K562 (cell line): ENCODE results near the gene POU2F1. TPM values are rescaled to one million over a fixed set of nuclear protein-coding genes. Genes with fewer than 3 reads are reported as not detected.

Source experiments
- ATAC-seq: fragments of 200-7000 bp; cut with Tn5 transposase; 3 replicates; pipeline ENCODE4 v1.9.1; 2020; ENCODE audit warnings: moderate library complexity
- BruUV-seq: library from RNA; stranded (reverse); fragments of 400-500 nt; replicated peaks from 2 replicates; lab custom pipeline; 2021; lab: Mats Ljungman, UMichigan
- CTCF ChIA-PET: fragments of 300-600 bp; formaldehyde crosslinking; extraction: SDS; loops from one replicate; lab custom pipeline; 2021; ENCODE audit warnings: low intra/inter-chr PET ratio; lab: Yijun Ruan, JAX
- POLR2A ChIA-PET: fragments of 300-600, 350-650 bp; sonication (Branson Sonifier 250); formaldehyde crosslinking; extraction: SDS; loops from one replicate; lab custom pipeline; 2021; ENCODE audit warnings: antibody characterized with exemption, inconsistent platforms; lab: Yijun Ruan, JAX
- DNase-seq, 4 experiments: peaks; one replicate each; pipeline versions ENCODE4 v3.0.0 to v3.0.0-alpha.2; 2011 to 2018; ENCODE audit warnings: low spot score in 3 of 4, mixed read lengths in 3 of 4; ENCODE audit errors: extremely low read depth in 1 of 4
- FAIRE-seq: peaks from 2 replicates; lab custom pipeline; 2011; peaks lifted over from hg19 to GRCh38; lab: Jason Lieb, UNC
- H2AFZ ChIP-seq: 2 replicates; pipeline ENCODE4 v1.6.0; 2011; ENCODE audit warnings: low read depth, low read length, control low read depth, inconsistent platforms
- H3K27ac ChIP-seq: fragments of 200-600 bp; 3 replicates; pipeline ENCODE4 v1.8.0; 2011; ENCODE audit warnings: low read depth, mild to moderate bottlenecking, control low read depth, inconsistent platforms, low read length, moderate library complexity, mixed read lengths; ENCODE audit errors: extremely low read depth
- H3K27me3 ChIP-seq, 2 experiments: fragments of 300-600 bp in 1 of 2; 2 replicates in 1 of 2; 3 replicates in 1 of 2; pipeline versions ENCODE4 v1.6.0 to v1.8.0; 2011; ENCODE audit warnings: inconsistent platforms in 2 of 2, low read length in 2 of 2, mild to moderate bottlenecking in 1 of 2, mixed read lengths in 1 of 2, moderate library complexity in 1 of 2; ENCODE audit not compliant: control insufficient read depth in 2 of 2, insufficient read depth in 2 of 2
- H3K36me3 ChIP-seq: fragments of 300-600 bp; 3 replicates; pipeline ENCODE4 v1.8.0; 2011; ENCODE audit warnings: mild to moderate bottlenecking, low read length, inconsistent platforms; ENCODE audit not compliant: control insufficient read depth, insufficient read depth
- H3K4me1 ChIP-seq, 2 experiments: fragments of 200-600 bp in 1 of 2; replicated peaks in 1 of 2; 2 replicates in 1 of 2; 3 replicates in 1 of 2; pipeline versions ENCODE4 v1.5.1 to v1.8.0; 2011; ENCODE audit warnings: inconsistent platforms in 2 of 2, low read length in 2 of 2, mild to moderate bottlenecking in 1 of 2, mixed read lengths in 1 of 2, moderate library complexity in 1 of 2; ENCODE audit not compliant: control insufficient read depth in 2 of 2, insufficient read depth in 2 of 2
- H3K4me2 ChIP-seq: 2 replicates; pipeline ENCODE4 v1.6.1; 2011; ENCODE audit warnings: low read length, control low read depth, inconsistent platforms, mixed read lengths; ENCODE audit not compliant: insufficient read depth
- H3K4me3 ChIP-seq: fragments of 200-600 bp; sonication (generic), shearing (Covaris generic); 2 replicates; pipeline ENCODE4 v1.5.1; 2016; ENCODE audit warnings: control low read depth, inconsistent platforms
- H3K79me2 ChIP-seq: fragments of 200-600 bp; 3 replicates; pipeline ENCODE4 v1.8.0; 2011; ENCODE audit warnings: low read length, inconsistent platforms; ENCODE audit not compliant: control insufficient read depth, insufficient read depth
- H3K9ac ChIP-seq, 2 experiments: 2 replicates each; pipeline versions ENCODE4 v1.6.0 to v1.6.1; 2011; ENCODE audit warnings: low read depth in 2 of 2, low read length in 2 of 2, control low read depth in 1 of 2, inconsistent platforms in 1 of 2, mild to moderate bottlenecking in 1 of 2, mixed read lengths in 1 of 2; ENCODE audit not compliant: insufficient read depth in 1 of 2
- H3K9me1 ChIP-seq: one replicate; pipeline ENCODE4 v1.6.0; 2011; ENCODE audit warnings: inconsistent platforms, mild to moderate bottlenecking, low read length, moderate library complexity; ENCODE audit not compliant: control insufficient read depth, insufficient read depth
- H3K9me3 ChIP-seq: replicated peaks from 2 replicates; pipeline ENCODE4 v1.5.1; 2011; ENCODE audit warnings: low read depth, low read length, inconsistent platforms; ENCODE audit not compliant: control insufficient read depth, insufficient read depth
- H4K20me1 ChIP-seq: replicated peaks from 2 replicates; pipeline ENCODE4 v1.6.1; 2011; ENCODE audit warnings: low read length, inconsistent platforms, mixed read lengths; ENCODE audit not compliant: control insufficient read depth, insufficient read depth
- CBFA2T3 ChIP-seq: fragments of 450-650 bp; IDR thresholded peaks from 2 replicates; pipeline ENCODE4 v1.6.1; 2017
- CEBPG ChIP-seq, 3 experiments: fragments of 200-800 bp in 1 of 3; sonication (Bioruptor generic) in 1 of 3; sonication (generic) in 1 of 3; formaldehyde crosslinking in 1 of 3; IDR thresholded peaks in 2 of 3; conservative IDR thresholded peaks in 1 of 3; 2 replicates each; pipeline versions ENCODE4 v1.6.1 to v1.8.0; 2016 to 2022; ENCODE audit warnings: missing compliant biosample characterization in 2 of 3, missing genetic modification characterization in 2 of 3, mild to moderate bottlenecking in 1 of 3, missing genetic modification reagents in 1 of 3
- CREM ChIP-seq: IDR thresholded peaks from 2 replicates; pipeline ENCODE4 v1.6.1; 2014; ENCODE audit warnings: antibody characterized with exemption, low read depth
- CTCFL ChIP-seq: IDR thresholded peaks from 2 replicates; pipeline ENCODE4 v1.6.1; 2011; ENCODE audit warnings: borderline replicate concordance, low read depth, mild to moderate bottlenecking, moderate library complexity, low read length; ENCODE audit not compliant: insufficient read depth, poor library complexity, severe bottlenecking
- FOXP4 ChIP-seq: sonication (generic); formaldehyde crosslinking; IDR thresholded peaks from 2 replicates; pipeline ENCODE4 v1.8.0; 2022; ENCODE audit warnings: mild to moderate bottlenecking, missing genetic modification reagents, borderline replicate concordance
- GABPA ChIP-seq: fragments of 200-800 bp; sonication (Bioruptor generic); conservative IDR thresholded peaks from 2 replicates; pipeline ENCODE4 v1.6.1; 2016; ENCODE audit warnings: low read depth, missing genetic modification characterization, missing compliant biosample characterization
- MAFG ChIP-seq: fragments of 450-650 bp; conservative IDR thresholded peaks from 2 replicates; pipeline ENCODE4 v1.6.1; 2016; ENCODE audit warnings: missing genetic modification characterization, missing compliant biosample characterization
- MAX ChIP-seq: sonication (generic); formaldehyde crosslinking; IDR thresholded peaks from 2 replicates; pipeline ENCODE4 v1.9.0; 2022; ENCODE audit warnings: mild to moderate bottlenecking, missing genetic modification reagents
- PHTF2 ChIP-seq: fragments of 250-450 bp; sonication (Bioruptor Pico); IDR thresholded peaks from 2 replicates; pipeline ENCODE4 v1.5.0; 2021; ENCODE audit warnings: mild to moderate bottlenecking
- SOX6 ChIP-seq: fragments of 450-650 bp; IDR thresholded peaks from 2 replicates; pipeline ENCODE4 v1.6.1; 2014; ENCODE audit warnings: mild to moderate bottlenecking
- SPI1 ChIP-seq: IDR thresholded peaks from 2 replicates; pipeline ENCODE4 v1.6.1; 2011; ENCODE audit warnings: low read depth, low read length, control low read depth, borderline replicate concordance
- TCFL5 ChIP-seq: fragments of 250-450 bp; sonication (Bioruptor Pico); conservative IDR thresholded peaks from 2 replicates; pipeline ENCODE4 v1.6.1; 2021; ENCODE audit warnings: mild to moderate bottlenecking, moderate library complexity, matching md5 sums
- TRIM24 ChIP-seq, 2 experiments: fragments of 450-650 bp; IDR thresholded peaks; 2 replicates each; pipeline ENCODE4 v1.6.1; 2016
- ZNF133 ChIP-seq: fragments of 250-450 bp; sonication (Bioruptor Pico); IDR thresholded peaks from 2 replicates; pipeline ENCODE4 v1.4.0; 2020; ENCODE audit warnings: mild to moderate bottlenecking
- ZNF324 ChIP-seq: fragments of 250-450 bp; sonication (Bioruptor Pico); IDR thresholded peaks from 2 replicates; pipeline ENCODE4 v1.4.0; 2020; ENCODE audit warnings: mild to moderate bottlenecking
- ZNF707 ChIP-seq: fragments of 250-450 bp; sonication (Bioruptor Pico); conservative IDR thresholded peaks from 2 replicates; pipeline ENCODE4 v1.8.0; 2022; ENCODE audit warnings: inconsistent platforms, mild to moderate bottlenecking, moderate library complexity
- WGBS: fragments of 100-300 bp; shearing (Covaris generic); methylation state at CpG from one replicate; pipeline ENCODE4 v1.1.6; 2016; ENCODE audit warnings: low coverage, mixed read lengths; ENCODE audit not compliant: insufficient coverage; ENCODE audit errors: missing lambda C conversion rate; 5-methylcytosine and 5-hydroxymethylcytosine counted together
- in situ Hi-C: fragments of 300-500 bp; cut with MboI; formaldehyde crosslinking; loops from 4 replicates; pipeline ENCODE4 v1.15.0; 2018; ENCODE audit warnings: inconsistent platforms, mixed read lengths
- intact Hi-C: fragments of 100-400 bp; cut with micrococcal nuclease; formaldehyde crosslinking; loops from 2 replicates; pipeline ENCODE4 v1.14.2; 2022
- polyA plus RNA-seq, 8 experiments: library from polyadenylated mRNA; depleted of rRNA in 4 of 8; stranded (reverse) in 5 of 8; unstranded in 3 of 8; fragments of >200 nt; fragmentation: Nextera tagmentation in 2 of 8; fragmentation: Illumina TruSeq in 1 of 8; extraction: Ambion mirVana in 2 of 8; extraction: Trizol in 1 of 8; gene quantifications; 2 replicates each; pipeline versions ENCODE4 v1.2.1 to v1.2.3, GENCODE V29; 2011 to 2014; ENCODE audit warnings: inconsistent platforms in 1 of 8, missing spikeins in 1 of 8
- total RNA-seq, 7 experiments: library from RNA; depleted of rRNA in 6 of 7; stranded (reverse); fragments of >200 nt in 6 of 7; fragmentation: Illumina TruSeq in 2 of 7; extraction: Trizol in 2 of 7; gene quantifications; 2 replicates each; pipeline versions ENCODE4 v1.2.1 to v1.2.3, GENCODE V29; 2011 to 2021; ENCODE audit warnings: low replicate concordance in 1 of 7

Gene POU2F1
- total and polyA plus RNA-seq, 9 of the 15 experiments (the other 6 are each of a cell fraction or from before 2014, with no cell fraction given) = 2.6 to 22.3 (median 8.8) TPM

GRCh38 chr1:167294528-167294927 lies 73.8 kb downstream of the POU2F1 start (continued):
- no peak for TF ChIP-seq CBFA2T3
- TF ChIP-seq FOXP4 = no peak
- TF ChIP-seq MAFG (tag) = no peak
- TF ChIP-seq GABPA = no peak
- TF ChIP-seq CREM = no peak
- no peak for TF ChIP-seq ZNF133

- peaks cover 8% of the 10 kb centered on the region; the same call in 1 of the 3 replicates for H3K79me2 ChIP-seq
- no peak for FAIRE-seq
- 0 out of 2 replicates have a peak overlapping the region, but pooled peaks have one; percentile 41 for H2AFZ ChIP-seq
- 27% methylated on average over 4 of the region's 4 CpGs for WGBS
- no peaks in the 10 kb centered on the region for H3K9me3 ChIP-seq
- ATAC-seq = peak; percentile 73
- H3K27ac ChIP-seq = no peak overlapping the region
- intact Hi-C loops = no loop called here
- no peak for DNase-seq
- BruUV-seq = no TSS peak
- no peak overlapping the region for H3K9ac ChIP-seq
- in situ Hi-C loops = no loop called here
- H3K4me3 ChIP-seq = no peak overlapping the region
- ChIA-PET POLR2A (interaction anchor here (0.8 to 1.1 kb wide), 3 partner anchors 8 to 20 kb away, joined by 3 to 6 read pairs (median 3); no protein-coding TSS in a partner anchor), CTCF (no interaction called here)
- H3K4me1 ChIP-seq = 0 out of 5 replicates have a peak, but pooled peaks cover 0 to 6% of the 10 kb centered on the region in 2 experiments
- H3K27me3 ChIP-seq = no peaks in the 10 kb centered on the region
- no peaks in the 10 kb centered on the region for H3K36me3 ChIP-seq
- H3K9me1 ChIP-seq = no peaks in the 10 kb centered on the region
- H4K20me1 ChIP-seq = no peaks in the 10 kb centered on the region
- H3K4me2 ChIP-seq = no peak overlapping the region
- TF ChIP-seq CEBPG (CRISPR knock-in tag; IDR thresholded peaks at IDR 0.05) (no peak), CEBPG (tag; conservative IDR thresholded peaks at IDR 0.05 in 1 of 2, IDR thresholded peaks at IDR 0.05 in 1 of 2) (0 out of 4 replicates have a peak, but pooled peaks of 1 of the 2 experiments have one; percentile 14), ZNF324 (no peak), ZNF707 (CRISPR knock-in tag) (no peak), TCFL5 (CRISPR knock-in tag) (no peak), TRIM24 (IDR thresholded peaks at IDR 0.05) (0 out of 4 replicates have a peak, but pooled peaks of 1 of the 2 experiments have one; percentile 31), MAX (CRISPR knock-in tag) (no peak), SPI1 (0 out of 2 replicates have a peak, but pooled peaks have one; percentile 8), CTCFL (no peak), PHTF2 (CRISPR knock-in tag) (no peak), SOX6 (peak; percentile 69)
Observed at GRCh38 chr1:167297222-167298214, 76.8 kb downstream of the POU2F1 start.
